ENCODE results near the gene RNF225.

RNF225 gene

DNA sequence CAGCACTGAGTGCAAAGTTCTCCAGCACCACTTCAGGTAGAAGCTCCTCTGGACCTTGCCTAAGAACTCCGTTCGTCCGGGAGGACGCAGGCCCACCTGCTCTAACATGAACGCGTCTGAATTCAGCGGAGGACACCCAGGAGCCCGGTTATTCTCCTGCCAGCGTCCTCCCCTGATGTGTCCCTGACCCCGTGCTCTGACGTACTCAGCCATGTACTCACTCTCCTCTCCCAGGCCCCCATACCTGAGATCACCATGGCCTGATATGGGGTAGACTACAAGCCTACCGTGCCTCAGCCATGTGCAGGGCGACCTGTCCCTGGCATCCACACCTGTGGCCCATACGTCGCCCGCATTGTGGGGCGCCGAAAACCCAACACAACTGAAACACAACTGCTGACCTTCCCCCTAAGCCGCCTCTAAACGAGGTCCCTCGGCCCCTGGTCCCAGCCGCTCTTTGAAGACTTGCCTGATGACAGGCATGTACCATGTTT, 12.2 kb downstream of the RNF225 start:
- H3K4me3 ChIP-seq (ENCODE audit: low read depth, low read length) = peak overlapping the region; percentile 100
- TF ChIP-seq, protein P1, sequence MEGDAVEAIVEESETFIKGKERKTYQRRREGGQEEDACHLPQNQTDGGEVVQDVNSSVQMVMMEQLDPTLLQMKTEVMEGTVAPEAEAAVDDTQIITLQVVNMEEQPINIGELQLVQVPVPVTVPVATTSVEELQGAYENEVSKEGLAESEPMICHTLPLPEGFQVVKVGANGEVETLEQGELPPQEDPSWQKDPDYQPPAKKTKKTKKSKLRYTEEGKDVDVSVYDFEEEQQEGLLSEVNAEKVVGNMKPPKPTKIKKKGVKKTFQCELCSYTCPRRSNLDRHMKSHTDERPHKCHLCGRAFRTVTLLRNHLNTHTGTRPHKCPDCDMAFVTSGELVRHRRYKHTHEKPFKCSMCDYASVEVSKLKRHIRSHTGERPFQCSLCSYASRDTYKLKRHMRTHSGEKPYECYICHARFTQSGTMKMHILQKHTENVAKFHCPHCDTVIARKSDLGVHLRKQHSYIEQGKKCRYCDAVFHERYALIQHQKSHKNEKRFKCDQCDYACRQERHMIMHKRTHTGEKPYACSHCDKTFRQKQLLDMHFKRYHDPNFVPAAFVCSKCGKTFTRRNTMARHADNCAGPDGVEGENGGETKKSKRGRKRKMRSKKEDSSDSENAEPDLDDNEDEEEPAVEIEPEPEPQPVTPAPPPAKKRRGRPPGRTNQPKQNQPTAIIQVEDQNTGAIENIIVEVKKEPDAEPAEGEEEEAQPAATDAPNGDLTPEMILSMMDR (IDR thresholded peaks at IDR 0.05; ENCODE audit: borderline replicate concordance, insufficient read depth, low read depth, low read length) = no peak

DNA sequence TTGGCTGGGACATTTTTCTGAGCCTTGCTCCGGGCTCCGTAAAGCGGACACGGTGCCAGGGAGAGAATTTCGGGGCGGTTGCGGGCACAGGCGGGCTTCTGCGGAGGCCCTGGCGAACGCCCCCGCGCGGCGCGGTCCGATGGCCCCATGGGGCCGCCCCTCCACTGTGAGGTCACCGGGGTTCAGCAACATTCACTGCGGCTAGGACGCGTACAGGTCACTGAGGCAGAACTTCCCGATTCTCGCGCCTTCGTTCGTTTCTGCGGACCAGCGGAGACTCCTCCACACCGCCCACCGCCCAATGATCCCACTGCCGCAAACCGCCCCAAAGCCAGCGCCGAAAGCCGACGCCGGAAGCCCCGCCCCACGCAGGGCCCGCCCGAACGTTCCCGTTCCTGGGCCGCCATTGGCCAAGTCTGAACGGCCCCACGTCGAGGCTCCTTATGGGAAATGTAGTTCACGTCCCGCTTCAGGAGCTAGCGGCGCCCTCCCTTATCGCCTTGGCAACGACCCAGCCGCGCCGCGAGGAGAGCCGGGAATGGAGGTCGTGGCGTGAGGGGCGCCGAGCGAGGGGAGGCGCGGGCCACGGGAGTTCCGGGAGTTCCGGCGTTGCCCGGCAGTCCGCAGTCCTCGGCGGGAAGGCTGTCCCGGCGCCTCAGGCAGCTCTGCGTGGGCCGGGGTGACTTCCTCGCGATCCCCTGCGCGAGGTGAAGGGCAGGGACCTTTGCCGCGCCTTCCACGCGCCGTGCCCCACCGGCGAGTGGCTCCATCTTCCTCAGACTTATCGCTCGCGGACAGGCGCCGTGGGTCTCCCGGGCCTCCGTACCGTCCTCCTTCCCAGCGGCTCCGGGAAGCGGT, 12.9 kb downstream of the RNF225 start, which contains the start of gene ZNF584:
Gene ZNF584 (plus strand): TSS at position 498 of the 858 bp plus-strand sequence. CDS start 499 bp downstream, outside the sequence.
- TF ChIP-seq, protein P1 (IDR thresholded peaks at IDR 0.05; ENCODE audit: borderline replicate concordance, insufficient read depth, low read depth, low read length) = peak; percentile 23; the same call in 1 of the 2 replicates
- H3K4me3 ChIP-seq (ENCODE audit: low read depth, low read length) = peak within 1 kb of the TSS; percentile 100

DNA sequence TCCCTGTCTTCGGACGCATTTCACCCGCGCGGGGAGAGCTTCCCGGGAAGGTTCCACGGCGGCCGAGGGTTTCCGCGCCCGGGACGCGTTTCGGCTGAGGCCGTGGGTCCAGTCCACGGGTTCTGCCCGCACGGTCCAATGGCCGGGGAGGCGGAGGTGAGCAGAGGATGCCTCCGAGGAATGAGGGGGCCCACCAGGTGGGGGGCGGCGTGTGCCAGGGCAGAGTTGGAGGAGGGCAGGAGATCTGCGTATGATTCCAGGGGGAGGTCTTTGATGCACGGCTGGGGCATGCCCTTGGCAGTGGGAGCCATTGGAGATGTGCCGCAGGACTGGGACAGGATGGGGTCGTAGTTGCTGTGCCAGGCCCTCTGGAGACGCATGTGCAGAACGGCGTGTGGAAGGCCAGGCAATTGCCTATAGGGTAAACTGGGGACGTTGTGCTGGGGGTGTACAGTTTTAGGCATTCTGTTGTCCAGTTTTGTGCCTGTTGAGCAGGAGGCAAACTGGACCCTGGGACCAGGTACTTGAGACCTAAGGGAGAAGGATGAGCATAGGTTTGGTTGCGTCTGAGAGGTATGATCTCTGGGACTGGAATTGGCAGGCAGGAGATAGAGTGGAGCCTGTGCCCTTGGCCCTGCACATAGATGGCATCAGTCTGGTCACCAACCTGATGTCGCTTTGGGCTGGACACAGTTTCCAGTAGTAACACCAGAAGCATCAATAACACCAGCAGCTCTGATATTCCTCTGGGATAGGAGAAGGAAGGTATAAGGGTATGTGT, 13.7 kb downstream of the RNF225 start:
- TF ChIP-seq, protein P1 (IDR thresholded peaks at IDR 0.05; ENCODE audit: borderline replicate concordance, insufficient read depth, low read depth, low read length) = no peak
- peak overlapping the region; percentile 100 for H3K4me3 ChIP-seq (ENCODE audit: low read depth, low read length)

DNA sequence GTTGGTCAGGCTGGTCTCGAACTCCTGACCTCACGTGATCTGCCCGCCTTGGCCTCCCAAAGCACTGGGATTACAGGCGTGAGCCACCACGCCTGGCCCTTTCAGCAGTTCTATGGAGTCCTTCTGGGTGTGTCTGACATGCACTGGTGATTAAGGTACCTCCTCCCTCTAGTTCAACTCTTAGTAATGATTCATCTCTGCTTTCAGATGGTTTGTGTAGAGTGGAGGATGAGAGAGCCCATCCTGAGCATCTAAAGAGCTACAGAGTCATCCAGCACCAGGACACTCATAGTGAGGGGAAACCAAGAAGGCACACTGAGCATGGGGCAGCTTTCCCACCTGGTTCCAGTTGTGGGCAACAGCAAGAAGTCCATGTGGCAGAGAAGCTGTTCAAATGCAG, 21.1 kb downstream of the RNF225 start:
- TF ChIP-seq, protein P1 (IDR thresholded peaks at IDR 0.05; ENCODE audit: borderline replicate concordance, insufficient read depth, low read depth, low read length) = no peak
- no peak overlapping the region for H3K4me3 ChIP-seq (ENCODE audit: low read depth, low read length)

DNA sequence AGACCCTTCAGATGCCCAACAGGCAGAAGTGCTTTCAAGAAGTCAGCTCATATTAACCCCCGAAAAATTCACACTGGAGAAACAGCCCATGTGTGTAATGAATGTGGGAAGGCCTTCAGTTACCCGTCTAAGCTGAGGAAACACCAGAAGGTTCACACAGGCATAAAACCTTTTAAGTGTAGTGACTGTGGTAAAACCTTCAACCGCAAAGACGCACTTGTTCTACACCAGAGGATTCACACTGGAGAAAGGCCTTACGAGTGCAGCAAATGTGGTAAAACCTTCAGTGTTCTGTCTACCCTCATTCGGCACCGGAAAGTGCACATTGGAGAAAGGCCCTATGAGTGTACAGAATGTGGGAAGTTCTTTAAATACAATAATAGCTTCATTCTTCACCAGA, 21.6 kb downstream of the RNF225 start:
- TF ChIP-seq, protein P1 (IDR thresholded peaks at IDR 0.05; ENCODE audit: borderline replicate concordance, insufficient read depth, low read depth, low read length) = no peak
- H3K4me3 ChIP-seq (ENCODE audit: low read depth, low read length) = no peak overlapping the region

DNA sequence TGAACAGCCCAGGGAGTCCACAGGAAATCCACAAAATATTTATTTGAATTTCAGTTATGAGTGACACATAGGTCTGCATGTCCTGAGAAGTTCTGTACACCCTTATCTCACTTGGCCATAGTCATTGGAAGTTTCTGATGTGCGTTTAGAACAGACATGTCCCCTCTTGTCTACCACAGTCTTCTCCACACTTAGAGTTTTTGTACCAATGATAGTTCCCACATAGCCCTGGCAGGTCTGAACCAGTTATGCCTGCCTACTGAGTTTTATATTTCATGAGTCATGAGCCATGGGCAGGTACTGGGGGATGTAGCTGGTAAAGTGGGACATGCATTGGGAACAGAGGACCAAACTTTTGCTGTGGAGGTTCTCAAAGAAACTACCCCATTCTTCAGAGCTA, 33.2 kb downstream of the RNF225 start:
- TF ChIP-seq, protein P1 (IDR thresholded peaks at IDR 0.05; ENCODE audit: borderline replicate concordance, insufficient read depth, low read depth, low read length) = no peak
- no peak overlapping the region for H3K4me3 ChIP-seq (ENCODE audit: low read depth, low read length)

Data from GM12875 (cell line).